ENCODE data around the gene FGF8.

Gene FGF8

DNA sequence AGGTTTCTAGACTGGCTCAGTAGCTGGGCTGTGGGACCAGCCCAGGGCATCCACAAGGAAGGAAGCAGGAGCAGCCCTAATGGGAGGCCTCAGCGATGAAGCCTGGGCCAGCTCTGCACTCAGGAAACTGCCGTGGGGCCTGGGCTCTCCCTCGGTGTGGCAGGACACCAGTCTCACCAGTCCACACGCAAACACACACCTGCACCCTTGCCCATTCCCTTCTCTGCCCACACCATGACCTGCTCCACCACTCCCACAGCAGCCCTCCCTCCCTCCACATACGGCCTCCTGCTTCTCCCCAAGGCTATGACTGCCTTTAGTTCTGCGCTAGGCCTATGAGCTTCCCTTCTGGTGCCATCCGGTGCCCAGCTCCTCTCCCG is 7.1 kb downstream of the FGF8 start:
- WGBS (ENCODE audit: extremely low coverage, insufficient coverage, insufficient read length): no CpG with 5 or more reads among the region's 8 CpGs

DNA sequence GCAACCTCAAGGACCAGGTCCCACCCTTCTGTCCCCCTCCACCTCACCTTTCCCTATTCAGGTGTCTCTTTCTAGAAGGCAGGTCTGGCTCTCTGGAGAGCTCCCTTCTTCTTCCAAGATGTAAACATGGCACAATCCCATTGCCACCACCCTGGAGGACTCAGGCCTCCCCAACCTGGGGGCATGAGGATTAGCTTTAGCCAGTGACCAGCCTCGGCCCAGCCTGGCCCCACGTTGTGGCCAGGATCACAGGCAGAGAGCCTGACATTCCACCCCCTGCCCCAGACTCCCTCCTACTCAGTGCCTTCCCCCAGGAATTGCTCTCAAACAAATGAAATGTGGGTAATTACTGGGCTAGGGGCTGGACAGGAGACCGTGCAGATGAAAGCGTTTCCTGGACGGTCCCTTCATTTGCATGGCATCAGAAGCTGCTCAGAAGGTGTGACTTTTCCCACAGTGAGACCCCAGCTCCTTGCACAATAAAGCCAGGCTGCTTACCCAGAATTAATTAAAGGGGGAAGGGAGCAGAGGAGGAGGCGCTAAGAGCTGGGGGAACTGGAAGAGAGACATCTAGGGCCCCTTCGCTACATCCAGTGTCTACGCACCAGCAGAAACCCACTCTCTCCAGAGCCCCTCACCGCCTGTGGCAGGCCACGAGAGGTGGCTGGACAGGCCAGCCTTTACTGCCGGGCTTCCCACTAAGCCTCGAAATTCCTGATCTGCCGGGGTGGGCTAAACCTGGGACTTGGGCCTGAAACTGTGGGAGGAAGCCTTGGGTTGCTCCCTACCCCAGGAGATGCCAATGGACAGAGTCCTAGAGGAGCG is 7.7 kb downstream of the FGF8 start:
- DNase-seq: no peak
- Histone ChIP-seq H3K36me3 (ENCODE audit: control insufficient read depth in 1 of 2, insufficient read depth in 2 of 2, low read length in 2 of 2) (no peaks in the 10 kb centered on the region), H3K4ac (ENCODE audit: low read depth, low read length) (no peak overlapping the region), H3K27me3 (ENCODE audit: insufficient read depth, low read length) (peaks cover 13% of the 10 kb centered on the region), H3K27ac (ENCODE audit: low read depth, low read length) (no peak overlapping the region), H4K91ac (ENCODE audit: low read depth, low read length) (no peak overlapping the region), H3K4me1 (ENCODE audit: control insufficient read depth in 1 of 2, insufficient read depth in 2 of 2, low read length in 2 of 2) (no peaks in the 10 kb centered on the region), H3K79me2 (ENCODE audit: control insufficient read depth, insufficient read depth, low read length, poor library complexity) (no peaks in the 10 kb centered on the region), H2BK120ac (ENCODE audit: insufficient read depth, low read length, poor library complexity) (no peak overlapping the region), H3K4me3 (ENCODE audit: low read depth, low read length) (no peak overlapping the region), H3K18ac (ENCODE audit: low read length) (no peak overlapping the region), H2BK5ac (ENCODE audit: low read depth, low read length, poor library complexity) (no peak overlapping the region), H3K9ac (ENCODE audit: low read length) (no peak overlapping the region), H2BK12ac (ENCODE audit: low read length) (no peak overlapping the region), H4K12ac (ENCODE audit: low read depth, low read length) (no peak overlapping the region), H3K14ac (ENCODE audit: low read length) (no peak overlapping the region), H3K9me3 (ENCODE audit: insufficient read depth, low read depth, low read length) (peaks cover 2% of the 10 kb centered on the region), H2AFZ (ENCODE audit: insufficient read depth, low read length, poor library complexity) (no peak overlapping the region), H3K79me1 (ENCODE audit: low read length) (no peaks in the 10 kb centered on the region), H3K23ac (ENCODE audit: low read length) (no peak overlapping the region), H4K8ac (ENCODE audit: low read depth, low read length) (no peak overlapping the region), H3K4me2 (ENCODE audit: low read length) (no peak overlapping the region), H2AK5ac (ENCODE audit: low read length) (no peak overlapping the region)
- no CpG with 5 or more reads among the region's 14 CpGs for WGBS (ENCODE audit: extremely low coverage, insufficient coverage, insufficient read length)

More for the DNA sequence above, 7.1 kb downstream of the FGF8 start:
- no peak overlapping the region for H2BK5ac ChIP-seq (ENCODE audit: low read depth, low read length, poor library complexity)
- no peak overlapping the region for H2BK12ac ChIP-seq (ENCODE audit: low read length)
- no peak overlapping the region for H4K91ac ChIP-seq (ENCODE audit: low read depth, low read length)
- H2AFZ ChIP-seq (ENCODE audit: insufficient read depth, low read length, poor library complexity): no peak overlapping the region
- no peaks in the 10 kb centered on the region for H3K79me1 ChIP-seq (ENCODE audit: low read length)
- H3K36me3 ChIP-seq (ENCODE audit: control insufficient read depth in 1 of 2, insufficient read depth in 2 of 2, low read length in 2 of 2): no peaks in the 10 kb centered on the region
- peaks cover 2% of the 10 kb centered on the region for H3K9me3 ChIP-seq (ENCODE audit: insufficient read depth, low read depth, low read length)
- H3K79me2 ChIP-seq (ENCODE audit: control insufficient read depth, insufficient read depth, low read length, poor library complexity): no peaks in the 10 kb centered on the region
- H3K23ac ChIP-seq (ENCODE audit: low read length): no peak overlapping the region
- DNase-seq: no peak
- no peak overlapping the region for H3K9ac ChIP-seq (ENCODE audit: low read length)
- H3K4me3 ChIP-seq (ENCODE audit: low read depth, low read length): no peak overlapping the region
- no peak overlapping the region for H4K12ac ChIP-seq (ENCODE audit: low read depth, low read length)
- H3K14ac ChIP-seq (ENCODE audit: low read length): no peak overlapping the region
- no peak overlapping the region for H3K27ac ChIP-seq (ENCODE audit: low read depth, low read length)
- H3K18ac ChIP-seq (ENCODE audit: low read length): no peak overlapping the region
- H2BK120ac ChIP-seq (ENCODE audit: insufficient read depth, low read length, poor library complexity): no peak overlapping the region
- peaks cover 17% of the 10 kb centered on the region for H3K27me3 ChIP-seq (ENCODE audit: insufficient read depth, low read length)
- no peaks in the 10 kb centered on the region for H3K4me1 ChIP-seq (ENCODE audit: control insufficient read depth in 1 of 2, insufficient read depth in 2 of 2, low read length in 2 of 2)
- no peak overlapping the region for H2AK5ac ChIP-seq (ENCODE audit: low read length)
- no peak overlapping the region for H4K8ac ChIP-seq (ENCODE audit: low read depth, low read length)
- no peak overlapping the region for H3K4ac ChIP-seq (ENCODE audit: low read depth, low read length)
- H3K4me2 ChIP-seq (ENCODE audit: low read length): no peak overlapping the region

DNA sequence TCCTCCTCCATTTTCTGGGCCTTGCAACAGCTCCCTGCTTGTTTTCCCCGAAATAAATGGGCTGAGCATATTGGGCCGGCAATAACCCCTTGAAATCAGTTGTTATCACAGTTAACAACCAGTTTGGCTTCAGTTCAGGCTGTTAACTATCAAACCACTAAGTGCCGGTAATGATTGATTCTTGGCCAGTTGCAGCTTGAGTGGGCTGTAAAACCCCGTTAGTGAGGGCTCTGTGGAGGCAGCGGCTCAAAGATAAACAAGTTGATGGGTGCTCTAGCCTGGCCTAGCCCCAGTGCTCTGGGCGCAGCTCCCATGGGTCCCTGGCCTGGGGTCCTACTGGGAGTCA is 8.3 kb downstream of the FGF8 start:
- no peak overlapping the region for H3K14ac ChIP-seq (ENCODE audit: low read length)
- H2BK120ac ChIP-seq (ENCODE audit: insufficient read depth, low read length, poor library complexity): no peak overlapping the region
- H2AFZ ChIP-seq (ENCODE audit: insufficient read depth, low read length, poor library complexity): no peak overlapping the region
- no peak overlapping the region for H3K4me2 ChIP-seq (ENCODE audit: low read length)
- no peak overlapping the region for H3K4me3 ChIP-seq (ENCODE audit: low read depth, low read length)
- H4K12ac ChIP-seq (ENCODE audit: low read depth, low read length): no peak overlapping the region
- DNase-seq: no peak
- H4K8ac ChIP-seq (ENCODE audit: low read depth, low read length): no peak overlapping the region
- no peak overlapping the region for H3K4ac ChIP-seq (ENCODE audit: low read depth, low read length)
- no peaks in the 10 kb centered on the region for H3K4me1 ChIP-seq (ENCODE audit: control insufficient read depth in 1 of 2, insufficient read depth in 2 of 2, low read length in 2 of 2)
- H3K79me2 ChIP-seq (ENCODE audit: control insufficient read depth, insufficient read depth, low read length, poor library complexity): no peaks in the 10 kb centered on the region
- H3K36me3 ChIP-seq (ENCODE audit: control insufficient read depth in 1 of 2, insufficient read depth in 2 of 2, low read length in 2 of 2): no peaks in the 10 kb centered on the region
- no peak overlapping the region for H3K27ac ChIP-seq (ENCODE audit: low read depth, low read length)
- H2AK5ac ChIP-seq (ENCODE audit: low read length): no peak overlapping the region
- no peak overlapping the region for H2BK12ac ChIP-seq (ENCODE audit: low read length)
- no peak overlapping the region for H3K23ac ChIP-seq (ENCODE audit: low read length)
- no peak overlapping the region for H2BK5ac ChIP-seq (ENCODE audit: low read depth, low read length, poor library complexity)
- no peak overlapping the region for H3K9ac ChIP-seq (ENCODE audit: low read length)
- peaks cover 2% of the 10 kb centered on the region for H3K9me3 ChIP-seq (ENCODE audit: insufficient read depth, low read depth, low read length)
- H3K79me1 ChIP-seq (ENCODE audit: low read length): no peaks in the 10 kb centered on the region
- no peak overlapping the region for H3K18ac ChIP-seq (ENCODE audit: low read length)
- no CpG with 5 or more reads among the region's 6 CpGs for WGBS (ENCODE audit: extremely low coverage, insufficient coverage, insufficient read length)
- peaks cover 6% of the 10 kb centered on the region for H3K27me3 ChIP-seq (ENCODE audit: insufficient read depth, low read length)
- H4K91ac ChIP-seq (ENCODE audit: low read depth, low read length): no peak overlapping the region

- H3K9me3 ChIP-seq (ENCODE audit: insufficient read depth, low read depth, low read length): peaks cover 2% of the 10 kb centered on the region
- H3K14ac ChIP-seq (ENCODE audit: low read length): no peak overlapping the region
- H2BK12ac ChIP-seq (ENCODE audit: low read length): no peak overlapping the region
- H3K27me3 ChIP-seq (ENCODE audit: insufficient read depth, low read length): peaks cover under 1% of the 10 kb centered on the region
- no peak overlapping the region for H3K4me3 ChIP-seq (ENCODE audit: low read depth, low read length)
- H3K4me2 ChIP-seq (ENCODE audit: low read length): no peak overlapping the region
- no peak overlapping the region for H3K23ac ChIP-seq (ENCODE audit: low read length)
- no peak overlapping the region for H4K8ac ChIP-seq (ENCODE audit: low read depth, low read length)
- H3K27ac ChIP-seq (ENCODE audit: low read depth, low read length): no peak overlapping the region
- no peak overlapping the region for H3K4ac ChIP-seq (ENCODE audit: low read depth, low read length)
- H2AK5ac ChIP-seq (ENCODE audit: low read length): no peak overlapping the region
- H3K79me1 ChIP-seq (ENCODE audit: low read length): no peaks in the 10 kb centered on the region
- no peak overlapping the region for H3K18ac ChIP-seq (ENCODE audit: low read length)
- no peak for DNase-seq
- WGBS (ENCODE audit: extremely low coverage, insufficient coverage, insufficient read length): no CpG with 5 or more reads among the region's 12 CpGs
- H2BK5ac ChIP-seq (ENCODE audit: low read depth, low read length, poor library complexity): no peak overlapping the region
- no peak overlapping the region for H2AFZ ChIP-seq (ENCODE audit: insufficient read depth, low read length, poor library complexity)
- H3K36me3 ChIP-seq (ENCODE audit: control insufficient read depth in 1 of 2, insufficient read depth in 2 of 2, low read length in 2 of 2): no peaks in the 10 kb centered on the region
- H3K9ac ChIP-seq (ENCODE audit: low read length): no peak overlapping the region
- no peaks in the 10 kb centered on the region for H3K4me1 ChIP-seq (ENCODE audit: control insufficient read depth in 1 of 2, insufficient read depth in 2 of 2, low read length in 2 of 2)
- H4K12ac ChIP-seq (ENCODE audit: low read depth, low read length): no peak overlapping the region
- no peak overlapping the region for H4K91ac ChIP-seq (ENCODE audit: low read depth, low read length)
- H2BK120ac ChIP-seq (ENCODE audit: insufficient read depth, low read length, poor library complexity): no peak overlapping the region
- no peaks in the 10 kb centered on the region for H3K79me2 ChIP-seq (ENCODE audit: control insufficient read depth, insufficient read depth, low read length, poor library complexity)
These were observed 8.9 kb downstream of the FGF8 start for GRCh38 chr10:101766753-101767599.

All from trophoblast cell (in vitro differentiated cells and primary cell).